ENCODE data around the gene CAMSAP2.

DNA sequence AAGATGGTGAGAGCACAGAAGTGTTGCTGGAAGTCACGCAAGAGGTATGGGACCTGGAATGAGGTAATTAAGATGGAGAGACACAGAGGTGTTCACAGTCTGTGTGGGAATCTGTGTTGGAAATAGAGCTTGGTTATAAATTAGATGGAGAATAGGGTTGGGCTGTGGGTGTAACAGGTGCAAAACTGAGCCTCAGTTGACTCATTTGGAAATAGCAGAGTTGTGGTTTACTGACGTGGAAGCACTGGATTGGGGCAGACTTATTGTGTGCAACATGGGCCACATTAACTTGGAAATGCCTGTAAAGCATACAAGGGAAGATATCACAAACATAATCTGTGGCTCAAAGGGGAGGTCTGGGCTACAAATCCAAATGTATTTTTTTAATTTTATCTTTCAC, 13.0 kb downstream of the CAMSAP2 start:
- TF ChIP-seq, protein P1, sequence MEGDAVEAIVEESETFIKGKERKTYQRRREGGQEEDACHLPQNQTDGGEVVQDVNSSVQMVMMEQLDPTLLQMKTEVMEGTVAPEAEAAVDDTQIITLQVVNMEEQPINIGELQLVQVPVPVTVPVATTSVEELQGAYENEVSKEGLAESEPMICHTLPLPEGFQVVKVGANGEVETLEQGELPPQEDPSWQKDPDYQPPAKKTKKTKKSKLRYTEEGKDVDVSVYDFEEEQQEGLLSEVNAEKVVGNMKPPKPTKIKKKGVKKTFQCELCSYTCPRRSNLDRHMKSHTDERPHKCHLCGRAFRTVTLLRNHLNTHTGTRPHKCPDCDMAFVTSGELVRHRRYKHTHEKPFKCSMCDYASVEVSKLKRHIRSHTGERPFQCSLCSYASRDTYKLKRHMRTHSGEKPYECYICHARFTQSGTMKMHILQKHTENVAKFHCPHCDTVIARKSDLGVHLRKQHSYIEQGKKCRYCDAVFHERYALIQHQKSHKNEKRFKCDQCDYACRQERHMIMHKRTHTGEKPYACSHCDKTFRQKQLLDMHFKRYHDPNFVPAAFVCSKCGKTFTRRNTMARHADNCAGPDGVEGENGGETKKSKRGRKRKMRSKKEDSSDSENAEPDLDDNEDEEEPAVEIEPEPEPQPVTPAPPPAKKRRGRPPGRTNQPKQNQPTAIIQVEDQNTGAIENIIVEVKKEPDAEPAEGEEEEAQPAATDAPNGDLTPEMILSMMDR (IDR thresholded peaks at IDR 0.05; ENCODE audit: poor library complexity), result no peak
- no peak for TF ChIP-seq EZH2phosphoT487 (IDR thresholded peaks at IDR 0.05; ENCODE audit: low read depth, severe bottlenecking, unreplicated experiment)
